ENCODE measurements around the gene HOXA3. TPM values are rescaled to one million over a fixed set of nuclear protein-coding genes. Genes with fewer than 3 reads are reported as not detected.

HOXA3 gene
- total and polyA plus RNA-seq, 9 of the 15 experiments (the other 6 are each of a cell fraction or from before 2014, with no cell fraction given) = 0.04 to 0.13 TPM; not detected in 7

DNA sequence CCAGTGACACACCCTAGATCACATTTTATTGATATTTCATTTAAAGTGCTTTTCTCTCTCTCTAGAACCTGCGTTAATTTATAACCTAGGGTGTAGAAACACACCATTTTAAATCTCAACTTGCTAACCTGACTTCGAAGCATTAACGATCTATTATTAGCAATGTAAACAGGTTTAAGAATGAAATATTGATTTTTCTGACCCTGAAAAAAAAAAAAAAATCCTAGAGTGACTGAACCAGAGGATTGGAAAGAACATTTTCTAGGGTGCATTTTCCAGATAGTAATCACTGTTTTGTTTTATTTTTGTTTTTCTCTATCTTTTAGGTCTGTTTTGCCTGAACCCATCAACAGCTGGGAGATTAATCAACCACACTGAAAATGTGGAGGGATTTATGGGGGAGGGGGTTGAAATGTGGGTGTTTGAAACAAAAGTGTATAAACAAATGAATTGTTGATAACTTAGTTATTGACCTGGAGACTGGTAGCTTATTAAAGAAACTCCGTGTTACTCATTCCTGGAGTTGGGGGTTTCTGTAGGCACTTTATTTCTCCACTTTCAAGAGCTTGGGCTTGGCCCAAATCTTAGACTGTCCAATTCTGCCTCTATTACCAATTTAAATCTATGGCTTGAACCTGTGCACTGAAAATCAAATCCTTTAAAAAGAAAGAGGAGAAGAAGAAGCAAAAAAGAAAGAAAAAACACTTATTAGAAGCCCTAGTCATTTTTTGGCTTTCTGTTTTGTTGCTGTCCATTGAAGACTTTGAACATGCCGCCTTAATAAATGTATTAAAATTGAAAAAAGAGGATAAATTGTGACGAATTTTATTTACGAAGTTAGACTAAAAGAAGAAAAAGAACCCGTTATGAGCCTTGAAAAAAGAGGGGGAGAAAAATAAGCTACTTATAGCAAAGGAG, 52.7 kb downstream of the HOXA3 start:
- Histone ChIP-seq H4K20me1 (replicated peaks; ENCODE audit: control insufficient read depth, insufficient read depth, low read length) (no peaks in the 10 kb centered on the region), H3K36me3 (ENCODE audit: control insufficient read depth, insufficient read depth, low read length) (no peaks in the 10 kb centered on the region), H3K79me2 (ENCODE audit: control insufficient read depth, insufficient read depth, low read length) (no peaks in the 10 kb centered on the region), H3K27me3 (ENCODE audit: control insufficient read depth in 2 of 2, insufficient read depth in 2 of 2, low read length in 2 of 2) (peaks cover 65 to 82% of the 10 kb centered on the region in 2 experiments), H3K4me3 (no peak overlapping the region), H3K4me2 (ENCODE audit: insufficient read depth, low read length) (no peak overlapping the region), H3K27ac (ENCODE audit: extremely low read depth, low read depth, low read length) (no peak overlapping the region), H3K4me1 (replicated peaks in 1 of 2; ENCODE audit: control insufficient read depth in 2 of 2, insufficient read depth in 2 of 2, low read length in 2 of 2) (peaks cover 0 to 17% of the 10 kb centered on the region in 2 experiments; a peak in 2 of 5 replicates), H2AFZ (ENCODE audit: low read depth, low read length) (no peak overlapping the region), H3K9ac (ENCODE audit: insufficient read depth in 1 of 2, low read depth in 2 of 2, low read length in 2 of 2) (no peak overlapping the region), H3K9me1 (ENCODE audit: control insufficient read depth, insufficient read depth, low read length) (no peaks in the 10 kb centered on the region), H3K9me3 (replicated peaks; ENCODE audit: control insufficient read depth, insufficient read depth, low read depth, low read length) (no peaks in the 10 kb centered on the region)
- in situ Hi-C loops (cut with MboI) (no loop called here), intact Hi-C loops (cut with micrococcal nuclease) (no loop called here)
- ChIA-PET CTCF (ENCODE audit: low intra/inter-chr PET ratio) (no interaction called here), POLR2A (interaction anchor here (0.6 to 0.8 kb wide), 3 partner anchors 9 to 1177 kb away, joined by 3 read pairs; no protein-coding TSS in a partner anchor)
- FAIRE-seq (no peak), ATAC-seq (no peak), DNase-seq (ENCODE audit: extremely low read depth in 1 of 4, low spot score in 3 of 4) (no peak)
- BruUV-seq (replicated peaks) = no TSS peak
- no peak for TF ChIP-seq TOE1 (IDR thresholded peaks at IDR 0.05; ENCODE audit: borderline replicate concordance)
- TF ChIP-seq TOE1 (CRISPR knock-in tag; IDR thresholded peaks at IDR 0.05; ENCODE audit: borderline replicate concordance, low read depth) = no peak
- TF ChIP-seq RHOXF2B (CRISPR knock-in tag; conservative IDR thresholded peaks at IDR 0.05) = no peak
- TF ChIP-seq, protein P1, sequence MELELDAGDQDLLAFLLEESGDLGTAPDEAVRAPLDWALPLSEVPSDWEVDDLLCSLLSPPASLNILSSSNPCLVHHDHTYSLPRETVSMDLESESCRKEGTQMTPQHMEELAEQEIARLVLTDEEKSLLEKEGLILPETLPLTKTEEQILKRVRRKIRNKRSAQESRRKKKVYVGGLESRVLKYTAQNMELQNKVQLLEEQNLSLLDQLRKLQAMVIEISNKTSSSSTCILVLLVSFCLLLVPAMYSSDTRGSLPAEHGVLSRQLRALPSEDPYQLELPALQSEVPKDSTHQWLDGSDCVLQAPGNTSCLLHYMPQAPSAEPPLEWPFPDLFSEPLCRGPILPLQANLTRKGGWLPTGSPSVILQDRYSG (tag; conservative IDR thresholded peaks at IDR 0.05; ENCODE audit: low read depth) = no peak
- TF ChIP-seq SMARCE1 (IDR thresholded peaks at IDR 0.05) = no peak
- peak; percentile 33 for TF ChIP-seq CBX8 (IDR thresholded peaks at IDR 0.05; ENCODE audit: borderline replicate concordance, extremely low read depth, low read depth, low read length, poor library complexity, severe bottlenecking)
- WGBS (ENCODE audit: insufficient coverage, low coverage, missing lambda C conversion rate) = 2% methylated on average over 8 of the region's 8 CpGs

Data from K562 (cell line).